GM19328 (cell line): ENCODE data around the gene SMCHD1.
"Not testable (repeated sequence)": the region's sequence is repeated elsewhere in the genome, so short reads cannot be mapped to it uniquely, and the experiment has no call there.

Experiments used
- ATAC-seq: cut with Tn5 transposase; IDR thresholded peaks from one replicate; pipeline ENCODE4 v1.9.1; 2021; ENCODE audit warnings: mild to moderate bottlenecking, moderate library complexity; ENCODE audit not compliant: unreplicated experiment

Gene SMCHD1

DNA sequence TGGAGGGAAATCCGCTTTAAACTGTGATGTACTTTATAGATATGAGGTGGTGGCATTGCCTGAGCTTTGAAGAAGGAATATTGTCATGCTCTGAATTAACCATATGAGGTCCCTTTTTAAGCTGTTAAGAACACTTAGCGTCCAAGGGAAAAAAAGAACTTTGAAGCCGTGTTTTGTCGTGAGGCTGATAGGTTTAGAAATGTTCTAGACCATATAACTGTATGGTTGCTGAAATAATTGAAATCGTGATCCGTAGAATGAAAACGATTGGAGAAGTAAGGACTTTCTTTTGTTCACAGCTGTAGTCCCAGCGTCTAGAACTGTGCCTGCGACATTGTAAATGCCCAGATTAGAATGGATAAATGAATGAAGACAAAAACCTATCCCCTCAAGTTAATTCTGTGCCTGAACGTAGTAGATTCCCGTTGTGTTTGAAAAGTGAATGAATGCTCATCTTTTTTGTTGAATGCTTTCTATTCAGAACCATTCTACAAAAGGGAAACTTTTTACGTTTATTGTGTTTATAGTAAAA lies 1.5 kb downstream of the SMCHD1 start:
- no peak for ATAC-seq

DNA sequence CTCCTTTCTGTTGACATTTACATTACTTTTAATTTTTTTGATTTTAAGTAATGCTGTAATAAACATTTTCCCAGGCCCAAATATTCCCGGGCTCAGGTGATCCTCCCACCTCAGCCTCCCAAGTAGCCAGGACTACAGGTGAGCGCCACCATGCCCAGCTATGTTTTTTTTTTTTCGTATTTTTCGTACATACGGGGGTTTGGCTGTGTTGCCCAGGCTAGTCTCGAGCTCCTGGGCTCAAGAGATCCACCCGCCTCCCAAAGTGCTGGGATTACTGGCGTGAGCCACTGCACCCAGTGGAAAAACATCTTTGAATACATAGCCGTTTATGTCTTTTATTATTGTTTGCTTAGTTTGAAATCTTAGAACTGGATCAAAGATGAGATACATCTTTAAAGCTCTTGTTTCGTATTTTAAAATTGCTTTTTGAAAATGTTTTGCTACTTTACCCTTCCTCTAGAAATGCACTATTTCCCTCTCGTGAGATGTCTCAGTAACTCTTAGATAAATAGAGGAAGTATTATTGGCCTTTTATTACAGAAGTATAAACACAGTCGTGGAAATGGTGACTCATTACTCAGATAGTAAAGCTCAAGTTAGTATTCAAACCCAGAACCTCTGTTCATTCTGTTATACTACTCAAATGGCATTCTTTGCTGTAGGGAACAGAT lies 2.4 kb downstream of the SMCHD1 start:
- no peak for ATAC-seq

- ATAC-seq, result not testable (repeated sequence)
Measured at GRCh38 chr18:2660849-2661248, 5.3 kb downstream of the SMCHD1 start.

DNA sequence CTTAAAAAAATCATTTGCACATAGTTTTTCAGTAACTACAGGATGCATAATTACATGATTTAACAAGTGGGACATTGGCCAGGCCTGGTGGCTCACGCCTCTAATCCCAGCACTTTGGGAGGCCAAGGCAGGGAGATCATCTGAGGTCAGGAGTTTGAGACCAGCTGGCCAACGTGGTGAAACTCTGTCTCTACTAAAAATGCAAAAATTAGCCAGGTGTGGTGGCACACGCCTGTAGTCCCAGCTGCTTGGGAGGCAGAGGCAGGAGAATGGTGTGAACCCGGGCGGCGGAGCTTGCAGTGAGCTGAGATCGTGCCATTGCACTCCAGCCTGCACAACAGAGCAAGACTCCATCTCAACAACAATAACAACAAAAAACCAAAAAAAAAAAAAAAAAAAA lies 6.8 kb downstream of the SMCHD1 start:
- not testable (repeated sequence) for ATAC-seq

- no peak for ATAC-seq
Measured at GRCh38 chr18:2662990-2663389, 7.5 kb downstream of the SMCHD1 start.

DNA sequence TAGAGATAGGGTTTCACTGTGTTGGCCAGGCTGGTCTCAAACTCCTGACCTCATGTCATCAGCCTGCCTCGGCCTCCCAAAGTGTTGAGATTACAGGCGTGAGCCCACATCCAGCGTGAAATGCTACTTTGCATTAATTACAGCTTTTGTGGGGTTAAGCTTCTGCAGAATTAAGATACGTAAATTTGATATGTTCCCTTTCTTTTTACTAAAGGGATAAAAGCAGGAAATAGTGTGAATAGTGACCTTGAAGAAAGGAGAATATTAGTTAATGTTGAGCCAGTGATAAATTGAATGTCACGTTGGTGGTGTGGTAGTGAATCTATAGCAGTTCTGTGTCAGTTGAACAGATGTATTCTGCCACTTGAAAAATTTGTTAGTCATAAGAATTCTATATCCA lies 16.9 kb downstream of the SMCHD1 start:
- ATAC-seq, result no peak

DNA sequence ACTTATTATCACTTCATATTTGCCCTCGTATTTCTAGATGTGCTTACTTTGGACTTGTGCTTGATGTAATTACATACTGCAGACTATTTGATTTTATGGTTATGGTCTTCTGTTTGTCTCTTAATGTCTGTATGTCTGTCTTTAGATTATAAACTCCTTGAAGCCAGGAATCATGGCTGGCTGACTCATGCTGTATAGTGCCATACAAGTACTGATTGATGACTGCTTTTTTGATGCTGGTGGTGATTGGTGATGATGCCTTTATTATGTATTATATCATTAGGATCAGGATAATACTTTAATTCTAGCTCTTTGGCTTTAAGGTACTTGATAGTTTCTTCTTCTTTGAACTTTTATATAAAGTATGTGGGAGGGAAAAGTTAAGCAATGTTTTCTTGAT lies 17.3 kb downstream of the SMCHD1 start:
- ATAC-seq, result no peak

- ATAC-seq, result not testable (repeated sequence)
Measured at GRCh38 chr18:2678933-2679332, 23.4 kb downstream of the SMCHD1 start.

DNA sequence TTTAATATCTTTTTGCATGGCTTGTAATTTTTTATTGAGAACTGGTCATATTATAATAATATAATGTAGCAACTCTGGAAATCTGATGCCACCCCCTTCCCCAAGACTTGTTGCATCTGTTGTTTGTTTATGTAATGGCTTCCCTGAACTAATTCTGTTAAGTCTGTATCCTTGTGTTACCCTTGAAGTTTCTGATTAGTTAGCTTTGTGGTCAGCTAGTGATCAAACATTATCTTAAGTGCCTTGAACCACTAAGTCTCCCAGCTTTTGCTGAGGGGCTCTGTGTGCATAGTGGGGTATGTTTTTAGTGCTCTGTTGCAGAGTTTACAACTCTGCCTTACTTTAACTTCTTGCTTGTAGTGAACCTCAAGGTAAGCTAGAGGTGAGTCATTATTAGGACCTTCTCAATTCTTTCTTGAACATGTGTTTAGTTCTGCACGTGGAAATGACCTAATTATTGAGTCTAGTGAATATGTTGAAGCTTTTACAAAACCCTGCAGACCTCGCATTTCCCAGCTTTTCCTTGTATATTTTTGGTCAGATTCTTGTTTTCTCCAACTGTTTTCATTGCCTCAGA lies 24.8 kb downstream of the SMCHD1 start:
- no peak for ATAC-seq

DNA sequence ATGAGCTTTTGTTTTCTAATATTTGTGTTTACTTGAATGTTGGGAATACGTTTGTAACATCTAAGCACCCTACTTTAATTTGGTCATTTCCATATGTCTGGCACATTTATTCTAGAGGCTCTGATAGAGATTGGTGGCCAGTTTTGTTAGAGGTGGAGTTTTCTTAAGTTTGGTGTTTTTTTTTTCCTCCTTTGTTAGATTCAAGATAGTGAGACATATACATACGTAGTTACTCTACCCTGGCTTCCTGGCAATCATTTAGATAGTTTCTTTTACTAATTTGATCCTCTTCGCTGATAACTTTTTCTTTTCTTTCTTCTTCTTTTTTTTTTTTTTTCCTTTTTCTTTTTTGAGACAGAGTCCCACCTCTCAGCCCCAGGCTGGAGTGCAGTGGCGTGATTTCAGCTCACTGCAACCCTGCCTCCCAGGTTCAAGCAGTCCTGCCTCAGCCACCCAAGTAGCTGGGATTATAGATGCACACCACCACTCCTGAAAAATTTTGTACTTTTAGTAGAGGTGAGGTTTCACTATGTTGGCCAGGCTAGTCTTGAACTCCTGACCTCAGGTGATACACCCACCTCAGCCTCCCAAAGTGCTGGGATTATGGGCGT lies 26.6 kb downstream of the SMCHD1 start:
- ATAC-seq, result no peak

DNA sequence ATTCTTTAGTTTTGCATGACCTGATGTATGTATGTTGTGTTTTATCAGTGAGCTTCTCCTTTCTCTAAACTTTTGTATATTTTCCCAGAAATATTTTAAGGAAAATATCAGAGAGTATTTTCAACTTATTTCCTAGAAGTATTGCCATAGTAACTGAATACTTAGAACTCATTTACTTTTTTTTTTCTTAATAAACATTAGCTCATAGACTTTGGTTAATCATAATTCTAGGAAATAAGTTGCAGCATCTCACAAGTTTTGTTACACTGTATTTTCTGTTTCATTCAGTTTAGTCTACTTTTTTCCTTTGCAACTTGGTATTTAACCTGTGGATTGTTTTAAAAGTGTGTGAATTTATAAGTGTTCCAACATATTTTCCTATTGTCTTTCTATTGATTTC lies 27.5 kb downstream of the SMCHD1 start:
- no peak for ATAC-seq

DNA sequence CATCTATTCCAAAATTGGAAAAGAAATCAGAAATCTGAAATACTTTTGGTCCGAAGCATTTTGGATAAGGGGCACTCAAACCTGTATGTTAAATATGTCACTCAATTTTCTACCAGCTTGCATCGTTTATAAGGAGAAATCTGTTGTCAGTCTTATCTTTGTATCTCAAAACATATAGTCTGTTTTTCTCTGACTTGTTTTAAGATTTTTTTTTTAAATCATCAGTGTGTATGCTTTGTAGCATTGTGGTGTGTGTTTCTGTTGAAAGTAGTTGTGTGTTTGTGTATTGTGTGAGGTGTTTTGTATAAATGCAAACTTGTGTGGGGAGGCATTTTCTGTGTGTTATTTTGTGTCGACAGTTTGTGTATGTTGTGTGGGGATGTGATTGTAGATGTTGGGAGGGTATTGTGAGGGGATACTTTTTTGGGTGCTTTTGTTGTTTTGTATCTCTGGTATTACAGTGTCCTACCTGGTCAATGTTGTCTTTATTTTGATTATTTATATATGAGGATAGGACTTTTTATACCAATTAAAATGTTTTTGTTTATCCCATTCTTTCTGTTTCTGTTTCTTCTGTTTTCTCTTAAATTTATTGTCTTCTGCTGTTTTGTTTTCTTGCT lies 30.9 kb downstream of the SMCHD1 start:
- ATAC-seq, result no peak

- ATAC-seq, result peak; percentile 61
Measured at GRCh38 chr18:2687390-2688001, 32.0 kb downstream of the SMCHD1 start.

DNA sequence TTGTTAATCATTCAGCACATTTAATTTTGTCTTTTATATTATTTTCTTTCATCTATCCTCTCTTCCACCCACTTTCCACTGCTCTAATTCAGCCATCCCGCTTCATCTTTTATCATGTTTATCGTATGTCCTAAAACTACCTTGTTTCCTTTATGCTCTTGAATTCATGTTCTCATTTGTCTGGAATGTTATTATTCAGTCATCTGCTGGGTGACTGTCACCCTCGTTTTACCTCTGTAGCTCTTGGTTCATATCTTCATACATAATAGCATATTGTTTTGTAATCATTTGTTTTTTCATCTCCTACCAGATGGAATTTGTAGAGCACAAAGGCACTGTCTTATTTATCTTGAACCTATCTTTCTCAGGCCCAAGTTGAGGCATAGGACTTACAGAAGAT lies 37.0 kb downstream of the SMCHD1 start:
- ATAC-seq, result no peak

GRCh38 chr18:2697184-2697583 lies 41.7 kb downstream of the SMCHD1 start:
- ATAC-seq, result no peak

DNA sequence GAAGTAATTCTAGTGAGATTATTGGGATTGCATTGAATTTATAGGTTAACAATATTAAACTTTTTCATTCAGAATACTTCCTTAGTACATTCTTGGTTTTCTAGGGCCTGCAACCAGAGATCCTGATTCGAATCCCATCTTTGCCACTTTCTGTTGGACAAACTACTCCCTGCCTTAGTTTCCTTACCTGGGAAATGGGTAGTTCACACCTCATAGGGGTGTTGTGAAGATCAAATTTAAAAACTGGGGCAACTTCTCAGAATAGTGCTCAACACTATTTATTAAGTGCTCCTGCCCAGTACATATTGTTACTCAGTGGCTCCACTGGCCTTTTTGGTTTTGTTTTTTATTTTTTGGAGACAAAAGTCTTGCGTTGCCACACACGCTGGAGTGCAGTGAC lies 43.5 kb downstream of the SMCHD1 start:
- ATAC-seq, result no peak

DNA sequence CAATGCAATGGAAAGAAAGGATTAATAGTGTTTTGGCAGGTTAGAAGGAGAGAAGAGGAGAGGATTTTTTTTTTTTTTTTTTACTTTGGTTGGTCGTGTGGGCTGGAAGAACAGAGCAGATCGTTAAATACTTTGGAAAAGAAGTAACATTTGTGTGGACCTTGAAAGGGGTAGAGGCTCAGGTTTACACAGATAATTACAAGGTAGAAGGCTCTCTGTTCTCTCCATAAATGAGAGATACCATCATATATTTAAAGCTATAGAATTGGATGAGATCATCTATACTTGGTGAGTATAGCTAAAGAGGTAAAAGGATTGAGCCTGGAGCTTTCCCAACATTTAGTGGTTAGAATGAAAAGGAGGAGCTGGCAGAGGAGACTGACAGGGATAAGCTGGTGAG lies 49.0 kb downstream of the SMCHD1 start:
- no peak for ATAC-seq

DNA sequence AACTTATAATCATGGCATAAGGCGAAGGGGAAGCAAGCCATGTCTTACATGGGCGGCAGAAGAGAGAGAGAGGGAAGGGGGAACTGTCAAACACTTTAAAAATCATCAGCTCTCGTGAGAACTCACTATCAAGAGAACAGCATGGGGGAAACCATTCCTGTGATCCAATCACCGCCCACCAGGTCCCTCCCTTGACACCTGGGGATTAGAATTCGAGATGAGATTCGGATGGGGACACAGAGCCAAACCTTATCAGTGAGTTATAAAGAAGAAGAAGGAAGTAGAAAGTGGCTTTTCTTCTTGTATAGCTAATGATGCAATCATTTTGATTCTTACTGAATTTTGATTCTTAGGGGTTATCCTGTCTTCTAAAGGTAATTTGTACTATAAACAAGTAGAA lies 51.4 kb downstream of the SMCHD1 start:
- no peak for ATAC-seq

DNA sequence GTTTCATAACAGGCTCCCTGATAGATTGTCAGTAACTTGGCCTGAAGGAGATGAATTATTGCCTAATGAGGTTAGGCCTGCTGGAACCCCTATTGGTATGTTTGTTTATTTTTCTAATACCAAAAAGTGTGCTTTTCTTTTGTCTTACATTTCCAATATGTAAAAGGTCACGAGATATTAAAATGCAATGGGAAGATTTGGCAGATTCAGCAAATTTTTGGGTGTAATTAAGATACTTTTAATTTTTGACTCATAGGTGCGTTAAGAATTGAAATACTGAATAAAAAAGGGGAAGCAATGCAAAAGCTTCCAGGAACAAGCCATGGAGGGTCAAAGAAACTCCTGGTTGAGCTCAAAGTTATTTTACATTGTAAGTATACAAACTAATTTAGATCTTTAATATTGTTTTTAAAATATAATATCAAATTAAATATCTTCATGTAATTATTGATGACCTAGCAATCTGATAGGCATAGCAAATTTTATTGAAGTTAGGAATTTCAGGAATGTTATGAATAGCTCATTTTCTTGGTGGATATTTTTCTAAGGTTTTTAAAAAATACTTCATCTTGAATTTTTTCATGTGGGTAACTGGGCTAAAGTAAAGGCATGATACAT lies 52.1 kb downstream of the SMCHD1 start:
- ATAC-seq, result no peak

DNA sequence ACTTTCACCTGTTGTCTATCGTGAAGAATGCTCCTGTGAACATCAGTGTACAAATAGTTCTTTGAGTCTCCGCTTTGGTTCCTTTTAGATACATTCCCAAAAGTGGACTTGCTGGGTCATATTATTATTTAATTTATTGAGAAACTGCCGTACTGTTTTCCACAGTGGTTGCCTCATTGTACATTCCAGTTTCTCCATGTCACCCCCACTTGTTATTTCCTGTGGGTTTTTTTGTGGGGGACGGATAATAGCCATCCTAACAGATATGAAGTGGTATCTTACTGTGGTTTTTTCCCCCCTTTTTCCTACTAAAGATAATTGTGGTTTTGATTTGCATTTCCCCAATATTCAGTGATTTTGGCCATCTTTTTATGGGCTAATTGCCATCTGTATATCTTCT lies 53.8 kb downstream of the SMCHD1 start:
- no peak for ATAC-seq

GRCh38 chr18:2714140-2714539 lies 58.6 kb downstream of the SMCHD1 start:
- no peak for ATAC-seq
